AG10803 (cell line): Measurements from ENCODE around the gene EPHA2.

Source experiments
- DNase-seq: peaks from one replicate; pipeline ENCODE4 v3.0.0; 2010; ENCODE audit warnings: low read depth
- H3K4me3 ChIP-seq: 2 replicates; pipeline ENCODE4 v1.5.1; 2011; ENCODE audit warnings: mild to moderate bottlenecking, low read length, control low read depth
- TF ChIP-seq, protein P1 (sequence below): conservative IDR thresholded peaks from 2 replicates; pipeline ENCODE4 v1.5.1; 2011; ENCODE audit warnings: mild to moderate bottlenecking, low read length, control low read depth, inconsistent platforms

EPHA2 gene

DNA sequence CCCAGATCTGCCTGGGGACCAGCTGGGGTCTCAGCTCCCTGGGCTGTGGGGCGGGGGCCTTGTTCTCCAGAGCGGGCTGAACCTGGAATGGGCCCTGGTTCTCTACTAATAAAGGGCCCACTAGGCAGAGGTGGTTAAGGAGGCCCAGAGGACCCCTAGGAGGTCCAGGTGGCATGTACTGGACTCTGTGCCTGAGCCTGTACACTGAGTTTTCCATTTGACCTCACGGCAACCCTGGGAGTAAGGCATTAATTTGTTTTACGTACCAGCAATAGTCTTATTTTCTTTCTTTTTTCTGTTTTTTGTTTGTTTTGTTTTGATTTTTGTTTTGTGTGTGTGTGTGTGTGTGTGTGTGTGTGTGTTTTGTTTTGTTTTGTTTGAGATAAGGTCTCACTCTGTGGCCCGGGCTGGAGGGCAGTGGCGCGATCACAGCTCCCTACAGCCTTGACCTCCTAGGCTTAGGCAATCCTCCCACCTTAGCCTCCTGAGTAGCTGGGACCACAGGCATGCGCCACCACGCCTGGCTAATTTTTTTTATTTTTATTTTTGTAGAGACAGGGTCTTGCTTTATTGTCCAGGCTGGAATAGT is 62.9 kb downstream of the EPHA2 start:
- TF ChIP-seq, protein P1, sequence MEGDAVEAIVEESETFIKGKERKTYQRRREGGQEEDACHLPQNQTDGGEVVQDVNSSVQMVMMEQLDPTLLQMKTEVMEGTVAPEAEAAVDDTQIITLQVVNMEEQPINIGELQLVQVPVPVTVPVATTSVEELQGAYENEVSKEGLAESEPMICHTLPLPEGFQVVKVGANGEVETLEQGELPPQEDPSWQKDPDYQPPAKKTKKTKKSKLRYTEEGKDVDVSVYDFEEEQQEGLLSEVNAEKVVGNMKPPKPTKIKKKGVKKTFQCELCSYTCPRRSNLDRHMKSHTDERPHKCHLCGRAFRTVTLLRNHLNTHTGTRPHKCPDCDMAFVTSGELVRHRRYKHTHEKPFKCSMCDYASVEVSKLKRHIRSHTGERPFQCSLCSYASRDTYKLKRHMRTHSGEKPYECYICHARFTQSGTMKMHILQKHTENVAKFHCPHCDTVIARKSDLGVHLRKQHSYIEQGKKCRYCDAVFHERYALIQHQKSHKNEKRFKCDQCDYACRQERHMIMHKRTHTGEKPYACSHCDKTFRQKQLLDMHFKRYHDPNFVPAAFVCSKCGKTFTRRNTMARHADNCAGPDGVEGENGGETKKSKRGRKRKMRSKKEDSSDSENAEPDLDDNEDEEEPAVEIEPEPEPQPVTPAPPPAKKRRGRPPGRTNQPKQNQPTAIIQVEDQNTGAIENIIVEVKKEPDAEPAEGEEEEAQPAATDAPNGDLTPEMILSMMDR: no peak
- no peak for DNase-seq
- no peak overlapping the region for H3K4me3 ChIP-seq

DNA sequence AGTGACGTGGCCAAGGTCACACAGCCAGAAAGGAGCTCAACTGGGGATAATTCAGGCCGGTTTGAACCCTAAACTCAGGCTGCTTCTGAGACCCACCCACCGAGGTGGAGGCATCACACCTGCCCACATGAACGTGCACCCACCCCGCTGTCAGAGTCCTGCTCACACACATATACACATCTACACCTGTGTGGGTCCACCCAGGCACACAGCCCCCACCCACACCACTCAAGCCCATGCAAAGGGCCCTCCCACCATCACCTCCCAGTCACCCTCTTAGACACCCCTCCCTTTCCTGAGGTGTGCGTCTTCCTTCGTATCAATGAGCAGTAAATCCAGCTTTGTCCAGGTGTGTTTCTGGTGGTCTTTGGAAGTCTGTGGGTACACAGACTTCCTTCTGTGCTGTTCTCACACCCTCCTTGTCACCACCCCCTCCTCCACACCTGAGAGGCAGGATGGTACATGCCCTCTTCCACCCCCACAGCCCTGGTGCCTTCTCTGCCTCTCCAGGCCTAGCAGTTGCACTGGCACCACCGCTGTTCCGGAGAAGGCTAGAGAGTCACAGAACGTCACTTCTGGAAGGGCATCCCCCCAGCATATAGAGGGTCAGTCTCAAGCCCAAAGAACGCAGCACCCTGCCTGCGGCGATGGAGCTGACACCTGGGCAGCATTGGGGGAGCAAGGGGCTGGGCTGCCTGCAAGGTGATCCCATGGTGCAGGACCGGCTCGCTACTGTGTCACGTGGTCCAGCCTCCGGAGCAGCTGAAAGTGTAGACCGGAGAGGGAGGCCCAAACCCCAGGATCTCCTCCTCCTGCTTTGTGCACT is 63.6 kb downstream of the EPHA2 start:
- TF ChIP-seq, protein P1: no peak

DNA sequence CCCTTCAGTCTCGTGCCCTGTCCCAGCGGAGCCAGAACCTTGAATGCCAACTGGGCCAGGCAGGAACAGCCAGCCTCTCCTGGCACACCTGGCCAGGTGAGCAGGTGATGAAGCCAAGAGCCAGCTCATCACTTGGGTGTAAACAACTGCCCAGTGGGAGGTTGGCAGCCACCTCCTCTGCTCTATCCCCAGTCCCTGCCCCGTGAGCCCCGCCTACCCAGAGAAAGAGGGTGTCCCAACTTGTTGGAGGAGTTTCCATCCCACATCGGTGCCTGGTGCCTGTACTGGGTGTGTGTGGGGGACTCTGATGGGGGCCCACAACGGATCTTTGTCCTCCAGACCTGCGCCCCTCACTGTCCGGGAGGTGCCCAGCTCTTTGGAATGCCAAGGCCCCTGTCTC is 64.6 kb downstream of the EPHA2 start:
- H3K4me3 ChIP-seq: no peak overlapping the region
- TF ChIP-seq, protein P1: no peak
- no peak for DNase-seq

More for the DNA sequence above, 63.6 kb downstream of the EPHA2 start:
- DNase-seq: no peak
- H3K4me3 ChIP-seq: no peak overlapping the region

DNA sequence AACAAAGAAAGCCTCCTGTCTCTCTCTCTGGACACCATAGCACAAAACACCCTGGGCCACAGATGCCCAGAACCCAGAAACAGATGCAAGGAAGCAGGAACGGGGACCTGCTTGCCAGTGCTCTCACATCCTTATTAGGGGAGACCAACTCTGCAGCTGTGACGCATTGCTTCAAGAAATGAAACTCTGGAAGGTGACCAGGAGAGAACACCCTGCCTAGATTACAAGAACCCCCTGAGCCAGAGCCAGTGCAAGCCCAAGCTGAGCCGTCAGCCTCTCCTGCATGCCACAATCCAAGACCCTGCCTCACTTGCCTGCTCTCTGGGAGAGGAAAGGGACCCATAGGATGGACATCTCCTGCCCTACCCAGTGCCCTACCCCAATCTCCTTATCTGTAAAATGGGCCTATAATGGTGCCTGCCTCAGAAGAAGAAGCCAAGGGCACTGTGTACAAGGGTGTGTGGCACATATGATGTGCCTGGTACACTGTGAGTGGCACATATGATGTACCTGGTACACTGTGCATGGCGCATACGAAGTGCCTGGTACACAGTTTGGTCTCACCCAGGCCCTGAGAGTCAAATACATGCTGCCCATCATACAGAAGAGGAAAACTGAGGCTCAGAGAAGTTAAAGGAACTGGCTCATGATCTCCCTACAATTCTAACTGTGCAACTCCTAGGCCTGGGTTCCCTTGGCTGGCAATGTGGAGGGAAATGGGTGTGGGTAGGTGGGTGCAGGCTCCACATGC is 65.6 kb downstream of the EPHA2 start:
- H3K4me3 ChIP-seq: no peak overlapping the region
- TF ChIP-seq, protein P1: no peak
- DNase-seq: no peak

DNA sequence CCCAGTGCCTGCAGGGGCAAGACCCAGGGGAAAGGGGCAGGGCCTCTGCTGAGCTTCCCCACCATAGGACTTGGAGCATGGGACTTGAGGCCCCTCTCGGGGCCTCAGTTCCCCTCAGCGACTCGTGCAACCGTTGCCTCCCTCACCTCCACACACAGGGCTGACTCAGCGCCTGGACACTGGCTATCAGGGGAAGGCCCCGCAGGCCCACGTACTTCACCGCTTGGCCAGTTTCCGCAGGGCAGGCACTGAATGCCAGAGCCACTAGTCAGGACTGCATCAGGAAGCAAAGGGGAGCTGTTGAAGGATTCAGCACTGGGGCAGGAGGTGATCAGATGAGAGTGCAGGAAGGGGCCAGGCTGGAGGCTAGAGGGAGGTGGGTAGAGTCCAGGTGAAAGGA is 66.9 kb downstream of the EPHA2 start:
- TF ChIP-seq, protein P1: no peak
- no peak overlapping the region for H3K4me3 ChIP-seq
- DNase-seq: peak; percentile 57

DNA sequence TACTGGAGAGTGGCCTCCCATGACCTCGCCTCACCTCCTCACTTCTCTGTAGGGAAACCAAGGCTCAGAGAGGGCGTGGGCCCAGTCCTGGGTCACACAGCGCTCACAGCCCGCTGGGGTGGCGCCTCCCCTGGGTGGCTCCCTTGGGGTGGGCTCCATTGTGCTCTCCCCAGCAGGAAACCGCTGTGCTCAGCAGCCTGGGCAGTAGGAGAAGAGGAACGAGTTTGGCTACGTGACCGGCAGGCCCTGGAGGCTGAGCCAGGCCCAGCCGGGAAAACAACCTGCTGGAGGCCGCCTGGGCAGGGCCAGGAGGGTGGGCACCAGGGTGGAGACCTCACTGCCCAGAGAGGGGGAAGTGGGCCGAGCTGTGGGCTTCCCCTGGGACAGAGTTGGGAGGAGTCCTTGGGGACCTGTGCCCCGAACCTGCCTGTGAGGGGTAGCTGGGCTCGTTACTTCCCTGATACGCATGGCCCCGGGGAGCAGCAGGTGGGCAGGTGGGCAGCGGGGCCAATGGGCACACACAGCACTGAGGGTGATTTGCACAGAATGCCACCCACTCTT is 67.4 kb downstream of the EPHA2 start:
- H3K4me3 ChIP-seq: no peak overlapping the region
- TF ChIP-seq, protein P1: no peak
- DNase-seq: no peak
